HepG2 (cell line): ENCODE measurements around the gene CDHR4. TPM values are rescaled to one million over a fixed set of nuclear protein-coding genes. Genes with fewer than 3 reads are reported as not detected.

ENCODE experiments used
- GATAD2A ChIP-seq: IDR thresholded peaks from 2 replicates; pipeline ENCODE4 v1.6.1; 2016
- JARID2 ChIP-seq: sonication (generic); formaldehyde crosslinking; IDR thresholded peaks from 2 replicates; pipeline ENCODE4 v1.8.1; 2023; ENCODE audit warnings: missing genetic modification reagents, inconsistent platforms; ENCODE audit not compliant: insufficient replicate concordance
- MEIS2 ChIP-seq: sonication (generic); formaldehyde crosslinking; IDR thresholded peaks from 2 replicates; pipeline ENCODE4 v1.9.0; 2021; ENCODE audit warnings: mild to moderate bottlenecking, missing genetic modification reagents
- RFX1 ChIP-seq: fragments of 450-650 bp; IDR thresholded peaks from 2 replicates; pipeline ENCODE4 v1.6.1; 2017
- ZNF605 ChIP-seq: sonication (generic); formaldehyde crosslinking; IDR thresholded peaks from 2 replicates; pipeline ENCODE4 v1.8.0; 2022; ENCODE audit warnings: mild to moderate bottlenecking, missing genetic modification reagents
- ZNF672 ChIP-seq: sonication (generic); formaldehyde crosslinking; IDR thresholded peaks from 2 replicates; pipeline ENCODE4 v1.8.1; 2022; ENCODE audit warnings: missing genetic modification reagents
- ZNF7 ChIP-seq: IDR thresholded peaks from 2 replicates; pipeline ENCODE4 v1.6.1; 2016; ENCODE audit warnings: missing biosample characterization, missing genetic modification reagents
- polyA plus RNA-seq, 8 experiments: library from polyadenylated mRNA; depleted of rRNA in 3 of 8; stranded (reverse) in 7 of 8; unstranded in 1 of 8; fragments of >200 nt; fragmentation: Illumina TruSeq in 4 of 8; extraction: Trizol in 4 of 8; gene quantifications; 2 replicates each; pipeline versions ENCODE4 v1.2.1 to v1.2.3, GENCODE V29; 2011 to 2016; ENCODE audit warnings: low read depth in 4 of 8, missing spikeins in 1 of 8, mixed read lengths in 1 of 8; ENCODE audit not compliant: insufficient read depth in 1 of 8
- total RNA-seq, 5 experiments: library from RNA; depleted of rRNA; stranded (reverse); fragments of >200 nt; fragmentation: Illumina TruSeq; extraction: Trizol; gene quantifications; 2 replicates each; pipeline ENCODE4 v1.2.3, GENCODE V29; 2016; ENCODE audit warnings: low read depth in 1 of 5
- TF ChIP-seq, protein P1 (sequence below): sonication (generic); formaldehyde crosslinking; IDR thresholded peaks from 2 replicates; pipeline ENCODE4 v1.4.0; 2020; ENCODE audit warnings: missing genetic modification reagents, borderline replicate concordance
- TF ChIP-seq, protein P2 (sequence below), 2 experiments: sonication (generic) in 1 of 2; formaldehyde crosslinking in 1 of 2; IDR thresholded peaks; 2 replicates each; pipeline versions ENCODE4 v1.6.1 to v1.9.0; 2014 to 2022; ENCODE audit warnings: antibody characterized with exemption in 1 of 2, borderline replicate concordance in 1 of 2, inconsistent platforms in 1 of 2, low read depth in 1 of 2, missing genetic modification reagents in 1 of 2
- TF ChIP-seq, protein P3 (sequence below): sonication (generic); formaldehyde crosslinking; IDR thresholded peaks from 2 replicates; pipeline ENCODE4 v1.5.0; 2020; ENCODE audit warnings: mild to moderate bottlenecking, missing genetic modification reagents
- TF ChIP-seq, protein P4 (sequence below): sonication (generic); formaldehyde crosslinking; IDR thresholded peaks from 2 replicates; pipeline ENCODE4 v1.5.1; 2020; ENCODE audit warnings: mild to moderate bottlenecking, missing genetic modification reagents, borderline replicate concordance
- TF ChIP-seq, protein P5 (sequence below): sonication (generic); formaldehyde crosslinking; IDR thresholded peaks from 2 replicates; pipeline ENCODE4 v1.5.0; 2020; ENCODE audit warnings: missing genetic modification reagents

The CDHR4 gene
- total and polyA plus RNA-seq, 2 of the 13 experiments (the other 11 are each of a cell fraction or from before 2014, with no cell fraction given): 0.21 TPM; not detected in 1

DNA sequence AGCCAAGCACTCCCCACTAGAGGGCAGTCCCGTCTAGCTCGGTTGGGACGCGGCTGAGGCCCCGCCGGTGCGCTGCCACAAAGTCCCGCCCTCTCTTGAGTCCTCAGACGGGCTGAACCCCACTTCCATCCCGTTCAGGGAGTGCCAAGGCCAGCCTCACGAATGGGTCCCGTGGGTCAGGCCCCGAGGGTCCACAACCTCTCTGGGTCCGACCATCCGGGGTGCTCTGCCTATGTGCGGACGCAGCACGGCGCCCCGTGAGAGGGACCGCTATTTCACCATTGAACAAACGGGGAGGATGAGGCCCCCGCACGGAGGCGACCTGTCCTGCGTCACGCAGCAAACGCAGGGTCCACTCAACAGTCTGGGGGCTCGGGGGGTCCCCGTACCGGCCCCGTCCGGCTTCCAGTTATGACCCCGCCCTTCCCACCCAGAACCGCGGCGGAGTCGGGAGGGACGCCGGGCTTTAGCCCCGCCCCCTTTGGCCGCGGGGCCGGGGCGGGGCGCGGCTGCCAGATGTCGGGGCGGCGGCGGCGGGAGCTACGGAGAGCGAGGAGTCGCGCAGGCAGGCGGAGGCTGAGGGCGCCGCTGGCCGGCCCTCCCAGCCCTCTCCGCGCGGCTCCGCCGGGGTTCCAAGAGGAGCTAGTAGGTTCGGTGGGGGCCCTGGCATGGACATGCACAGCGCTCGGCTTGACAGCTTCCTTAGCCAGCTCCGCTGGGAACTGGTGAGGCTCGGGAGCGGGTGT is 3.2 kb upstream of the CDHR4 start, which contains the start of gene INKA1 (continued):
- TF ChIP-seq, protein P1, sequence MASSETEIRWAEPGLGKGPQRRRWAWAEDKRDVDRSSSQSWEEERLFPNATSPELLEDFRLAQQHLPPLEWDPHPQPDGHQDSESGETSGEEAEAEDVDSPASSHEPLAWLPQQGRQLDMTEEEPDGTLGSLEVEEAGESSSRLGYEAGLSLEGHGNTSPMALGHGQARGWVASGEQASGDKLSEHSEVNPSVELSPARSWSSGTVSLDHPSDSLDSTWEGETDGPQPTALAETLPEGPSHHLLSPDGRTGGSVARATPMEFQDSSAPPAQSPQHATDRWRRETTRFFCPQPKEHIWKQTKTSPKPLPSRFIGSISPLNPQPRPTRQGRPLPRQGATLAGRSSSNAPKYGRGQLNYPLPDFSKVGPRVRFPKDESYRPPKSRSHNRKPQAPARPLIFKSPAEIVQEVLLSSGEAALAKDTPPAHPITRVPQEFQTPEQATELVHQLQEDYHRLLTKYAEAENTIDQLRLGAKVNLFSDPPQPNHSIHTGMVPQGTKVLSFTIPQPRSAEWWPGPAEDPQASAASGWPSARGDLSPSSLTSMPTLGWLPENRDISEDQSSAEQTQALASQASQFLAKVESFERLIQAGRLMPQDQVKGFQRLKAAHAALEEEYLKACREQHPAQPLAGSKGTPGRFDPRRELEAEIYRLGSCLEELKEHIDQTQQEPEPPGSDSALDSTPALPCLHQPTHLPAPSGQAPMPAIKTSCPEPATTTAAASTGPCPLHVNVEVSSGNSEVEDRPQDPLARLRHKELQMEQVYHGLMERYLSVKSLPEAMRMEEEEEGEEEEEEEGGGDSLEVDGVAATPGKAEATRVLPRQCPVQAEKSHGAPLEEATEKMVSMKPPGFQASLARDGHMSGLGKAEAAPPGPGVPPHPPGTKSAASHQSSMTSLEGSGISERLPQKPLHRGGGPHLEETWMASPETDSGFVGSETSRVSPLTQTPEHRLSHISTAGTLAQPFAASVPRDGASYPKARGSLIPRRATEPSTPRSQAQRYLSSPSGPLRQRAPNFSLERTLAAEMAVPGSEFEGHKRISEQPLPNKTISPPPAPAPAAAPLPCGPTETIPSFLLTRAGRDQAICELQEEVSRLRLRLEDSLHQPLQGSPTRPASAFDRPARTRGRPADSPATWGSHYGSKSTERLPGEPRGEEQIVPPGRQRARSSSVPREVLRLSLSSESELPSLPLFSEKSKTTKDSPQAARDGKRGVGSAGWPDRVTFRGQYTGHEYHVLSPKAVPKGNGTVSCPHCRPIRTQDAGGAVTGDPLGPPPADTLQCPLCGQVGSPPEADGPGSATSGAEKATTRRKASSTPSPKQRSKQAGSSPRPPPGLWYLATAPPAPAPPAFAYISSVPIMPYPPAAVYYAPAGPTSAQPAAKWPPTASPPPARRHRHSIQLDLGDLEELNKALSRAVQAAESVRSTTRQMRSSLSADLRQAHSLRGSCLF (CRISPR knock-in tag): no peak
- TF ChIP-seq ZNF672 (CRISPR knock-in tag) (no peak), ZNF7 (CRISPR knock-in tag) (no peak), ZNF605 (CRISPR knock-in tag) (peak; percentile 64; the same call in 1 of the 2 replicates), JARID2 (no peak), GATAD2A (peak; percentile 72), RFX1 (no peak), MEIS2 (CRISPR knock-in tag) (0 out of 2 replicates have a peak, but pooled peaks have one; percentile 24)
- TF ChIP-seq, protein P2, sequence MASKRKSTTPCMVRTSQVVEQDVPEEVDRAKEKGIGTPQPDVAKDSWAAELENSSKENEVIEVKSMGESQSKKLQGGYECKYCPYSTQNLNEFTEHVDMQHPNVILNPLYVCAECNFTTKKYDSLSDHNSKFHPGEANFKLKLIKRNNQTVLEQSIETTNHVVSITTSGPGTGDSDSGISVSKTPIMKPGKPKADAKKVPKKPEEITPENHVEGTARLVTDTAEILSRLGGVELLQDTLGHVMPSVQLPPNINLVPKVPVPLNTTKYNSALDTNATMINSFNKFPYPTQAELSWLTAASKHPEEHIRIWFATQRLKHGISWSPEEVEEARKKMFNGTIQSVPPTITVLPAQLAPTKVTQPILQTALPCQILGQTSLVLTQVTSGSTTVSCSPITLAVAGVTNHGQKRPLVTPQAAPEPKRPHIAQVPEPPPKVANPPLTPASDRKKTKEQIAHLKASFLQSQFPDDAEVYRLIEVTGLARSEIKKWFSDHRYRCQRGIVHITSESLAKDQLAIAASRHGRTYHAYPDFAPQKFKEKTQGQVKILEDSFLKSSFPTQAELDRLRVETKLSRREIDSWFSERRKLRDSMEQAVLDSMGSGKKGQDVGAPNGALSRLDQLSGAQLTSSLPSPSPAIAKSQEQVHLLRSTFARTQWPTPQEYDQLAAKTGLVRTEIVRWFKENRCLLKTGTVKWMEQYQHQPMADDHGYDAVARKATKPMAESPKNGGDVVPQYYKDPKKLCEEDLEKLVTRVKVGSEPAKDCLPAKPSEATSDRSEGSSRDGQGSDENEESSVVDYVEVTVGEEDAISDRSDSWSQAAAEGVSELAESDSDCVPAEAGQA (IDR thresholded peaks at IDR 0.05; ENCODE audit: low read depth): peak; percentile 31; the same call in 1 of the 2 replicates
- TF ChIP-seq, protein P2 (CRISPR knock-in tag; IDR thresholded peaks at IDR 0.05; ENCODE audit: borderline replicate concordance): no peak
- TF ChIP-seq, protein P3, sequence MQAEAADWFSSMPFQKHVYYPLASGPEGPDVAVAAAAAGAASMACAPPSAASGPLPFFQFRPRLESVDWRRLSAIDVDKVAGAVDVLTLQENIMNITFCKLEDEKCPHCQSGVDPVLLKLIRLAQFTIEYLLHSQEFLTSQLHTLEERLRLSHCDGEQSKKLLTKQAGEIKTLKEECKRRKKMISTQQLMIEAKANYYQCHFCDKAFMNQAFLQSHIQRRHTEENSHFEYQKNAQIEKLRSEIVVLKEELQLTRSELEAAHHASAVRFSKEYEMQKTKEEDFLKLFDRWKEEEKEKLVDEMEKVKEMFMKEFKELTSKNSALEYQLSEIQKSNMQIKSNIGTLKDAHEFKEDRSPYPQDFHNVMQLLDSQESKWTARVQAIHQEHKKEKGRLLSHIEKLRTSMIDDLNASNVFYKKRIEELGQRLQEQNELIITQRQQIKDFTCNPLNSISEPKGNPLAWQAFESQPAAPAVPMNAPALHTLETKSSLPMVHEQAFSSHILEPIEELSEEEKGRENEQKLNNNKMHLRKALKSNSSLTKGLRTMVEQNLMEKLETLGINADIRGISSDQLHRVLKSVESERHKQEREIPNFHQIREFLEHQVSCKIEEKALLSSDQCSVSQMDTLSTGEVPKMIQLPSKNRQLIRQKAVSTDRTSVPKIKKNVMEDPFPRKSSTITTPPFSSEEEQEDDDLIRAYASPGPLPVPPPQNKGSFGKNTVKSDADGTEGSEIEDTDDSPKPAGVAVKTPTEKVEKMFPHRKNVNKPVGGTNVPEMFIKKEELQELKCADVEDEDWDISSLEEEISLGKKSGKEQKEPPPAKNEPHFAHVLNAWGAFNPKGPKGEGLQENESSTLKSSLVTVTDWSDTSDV (CRISPR knock-in tag): no peak
- TF ChIP-seq, protein P4, sequence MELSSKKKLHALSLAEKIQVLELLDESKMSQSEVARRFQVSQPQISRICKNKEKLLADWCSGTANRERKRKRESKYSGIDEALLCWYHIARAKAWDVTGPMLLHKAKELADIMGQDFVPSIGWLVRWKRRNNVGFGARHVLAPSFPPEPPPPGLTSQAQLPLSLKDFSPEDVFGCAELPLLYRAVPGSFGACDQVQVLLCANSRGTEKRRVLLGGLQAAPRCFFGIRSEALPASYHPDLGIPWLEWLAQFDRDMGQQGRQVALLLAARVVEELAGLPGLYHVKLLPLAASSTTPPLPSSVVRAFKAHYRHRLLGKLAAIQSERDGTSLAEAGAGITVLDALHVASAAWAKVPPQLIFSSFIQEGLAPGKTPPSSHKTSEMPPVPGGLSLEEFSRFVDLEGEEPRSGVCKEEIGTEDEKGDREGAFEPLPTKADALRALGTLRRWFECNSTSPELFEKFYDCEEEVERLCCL (CRISPR knock-in tag): no peak; the same call in 1 of the 2 replicates
- TF ChIP-seq, protein P5, sequence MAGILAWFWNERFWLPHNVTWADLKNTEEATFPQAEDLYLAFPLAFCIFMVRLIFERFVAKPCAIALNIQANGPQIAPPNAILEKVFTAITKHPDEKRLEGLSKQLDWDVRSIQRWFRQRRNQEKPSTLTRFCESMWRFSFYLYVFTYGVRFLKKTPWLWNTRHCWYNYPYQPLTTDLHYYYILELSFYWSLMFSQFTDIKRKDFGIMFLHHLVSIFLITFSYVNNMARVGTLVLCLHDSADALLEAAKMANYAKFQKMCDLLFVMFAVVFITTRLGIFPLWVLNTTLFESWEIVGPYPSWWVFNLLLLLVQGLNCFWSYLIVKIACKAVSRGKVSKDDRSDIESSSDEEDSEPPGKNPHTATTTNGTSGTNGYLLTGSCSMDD (CRISPR knock-in tag): no peak
